IMR-90 (cell line): ENCODE measurements around the gene RAB3A. TPM values are rescaled to one million over a fixed set of nuclear protein-coding genes. Genes with fewer than 3 reads are reported as not detected.
A peak's percentile ranks its signal among the peaks of the same experiment; 100 is the strongest.

ENCODE experiments used
- ATAC-seq: fragments of 200-7000 bp; cut with Tn5 transposase; 2 replicates; pipeline ENCODE4 v1.9.1; 2020; ENCODE audit warnings: low read depth, mild to moderate bottlenecking, moderate library complexity
- BruUV-seq: library from RNA; stranded (reverse); fragments of 400-500 nt; replicated peaks from 2 replicates; lab custom pipeline; 2021; lab: Mats Ljungman, UMichigan
- CTCF ChIA-PET: fragments of 300-600 bp; formaldehyde crosslinking; extraction: SDS; loops from one replicate; lab custom pipeline; 2021; ENCODE audit warnings: antibody characterized with exemption; lab: Yijun Ruan, JAX
- POLR2A ChIA-PET: fragments of 300-600 bp; sonication (Branson Sonifier 250); formaldehyde crosslinking; loops from one replicate; lab custom pipeline; 2022; ENCODE audit warnings: antibody characterized with exemption; ENCODE audit not compliant: unreplicated experiment; lab: Charles Lee
- DNase-seq: peaks from one replicate; pipeline ENCODE4 v3.0.0; 2013
- H2AFZ ChIP-seq: replicated peaks from 2 replicates; pipeline ENCODE3; 2013; ENCODE audit warnings: low read length, mild to moderate bottlenecking; ENCODE audit not compliant: poor library complexity
- H2AK5ac ChIP-seq: 2 replicates; pipeline ENCODE4 v1.6.1; 2013; ENCODE audit warnings: low read depth, low read length, inconsistent platforms
- H2AK9ac ChIP-seq: replicated peaks from 2 replicates; pipeline ENCODE3; 2013; ENCODE audit warnings: mild to moderate bottlenecking, low read depth, low read length, moderate library complexity; ENCODE audit not compliant: poor library complexity
- H2BK120ac ChIP-seq: 2 replicates; pipeline ENCODE4 v1.6.1; 2013; ENCODE audit warnings: low read depth, low read length, inconsistent platforms
- H2BK15ac ChIP-seq: 3 replicates; pipeline ENCODE4 v1.6.1; 2013; ENCODE audit warnings: low read depth, low read length, inconsistent platforms
- H2BK20ac ChIP-seq: 2 replicates; pipeline ENCODE4 v1.6.1; 2013; ENCODE audit warnings: low read depth, mild to moderate bottlenecking, inconsistent platforms, low read length, moderate library complexity
- H2BK5ac ChIP-seq: 2 replicates; pipeline ENCODE4 v1.6.1; 2013; ENCODE audit warnings: mild to moderate bottlenecking, low read depth, low read length, inconsistent platforms; ENCODE audit not compliant: poor library complexity, severe bottlenecking
- H3K14ac ChIP-seq: replicated peaks from 2 replicates; pipeline ENCODE4 v1.6.1; 2013; ENCODE audit warnings: low read depth, low read length, inconsistent platforms
- H3K18ac ChIP-seq: 2 replicates; pipeline ENCODE4 v1.6.1; 2013; ENCODE audit warnings: low read depth, low read length, control low read depth
- H3K23ac ChIP-seq: 2 replicates; pipeline ENCODE4 v1.6.1; 2013; ENCODE audit warnings: low read depth, low read length, inconsistent platforms
- H3K27ac ChIP-seq: 2 replicates; pipeline ENCODE4 v1.5.1; 2013; ENCODE audit warnings: mild to moderate bottlenecking, control low read depth, low read length; ENCODE audit not compliant: insufficient read depth
- H3K27me3 ChIP-seq: 2 replicates; pipeline ENCODE4 v1.6.1; 2013; ENCODE audit warnings: low read length; ENCODE audit not compliant: control insufficient read depth, insufficient read depth
- H3K36me3 ChIP-seq: 2 replicates; pipeline ENCODE4 v1.6.1; 2013; ENCODE audit warnings: low read length, mixed read lengths; ENCODE audit not compliant: control insufficient read depth, insufficient read depth
- H3K4ac ChIP-seq: 2 replicates; pipeline ENCODE4 v1.6.1; 2013; ENCODE audit warnings: low read depth, low read length, inconsistent platforms
- H3K4me1 ChIP-seq: 2 replicates; pipeline ENCODE4 v1.6.1; 2013; ENCODE audit warnings: low read length, mixed read lengths; ENCODE audit not compliant: control insufficient read depth, insufficient read depth
- H3K4me2 ChIP-seq: 2 replicates; pipeline ENCODE4 v1.6.1; 2013; ENCODE audit warnings: low read depth, mild to moderate bottlenecking, control low read depth, low read length, moderate library complexity
- H3K4me3 ChIP-seq: 2 replicates; pipeline ENCODE4 v1.5.1; 2013; ENCODE audit warnings: low read depth, mild to moderate bottlenecking, control low read depth, low read length, moderate library complexity; ENCODE audit not compliant: insufficient read depth
- H3K56ac ChIP-seq: 2 replicates; pipeline ENCODE4 v1.6.1; 2013; ENCODE audit warnings: low read length, inconsistent platforms; ENCODE audit not compliant: insufficient read depth; ENCODE audit errors: extremely low read depth
- H3K79me1 ChIP-seq, 2 experiments: 2 replicates each; pipeline ENCODE4 v1.6.1; 2013; ENCODE audit warnings: low read length in 2 of 2, inconsistent platforms in 1 of 2, low read depth in 1 of 2
- H3K9ac ChIP-seq: 2 replicates; pipeline ENCODE4 v1.6.1; 2013; ENCODE audit warnings: low read depth, low read length, control low read depth
- H3K9me1 ChIP-seq: 2 replicates; pipeline ENCODE4 v1.6.1; 2013; ENCODE audit warnings: low read length, inconsistent platforms; ENCODE audit not compliant: insufficient read depth
- H3K9me3 ChIP-seq: 2 replicates; pipeline ENCODE4 v1.6.1; 2013; ENCODE audit warnings: low read length; ENCODE audit not compliant: control insufficient read depth, insufficient read depth
- H4K20me1 ChIP-seq: 2 replicates; pipeline ENCODE4 v1.6.1; 2013; ENCODE audit warnings: low read length, inconsistent platforms; ENCODE audit not compliant: insufficient read depth
- H4K5ac ChIP-seq: 2 replicates; pipeline ENCODE4 v1.6.1; 2013; ENCODE audit warnings: mild to moderate bottlenecking, low read depth, low read length, control low read depth
- H4K8ac ChIP-seq, 2 experiments: 2 replicates each; pipeline ENCODE4 v1.6.1; 2013; ENCODE audit warnings: low read depth in 2 of 2, low read length in 2 of 2, control low read depth in 1 of 2, inconsistent platforms in 1 of 2
- H4K91ac ChIP-seq: 2 replicates; pipeline ENCODE4 v1.6.1; 2013; ENCODE audit warnings: low read depth, low read length, inconsistent platforms; ENCODE audit not compliant: insufficient read depth
- BHLHE40 ChIP-seq: fragments of 150-350 bp; IDR thresholded peaks from 2 replicates; pipeline ENCODE4 v1.6.1; 2016; ENCODE audit warnings: mild to moderate bottlenecking, low read depth, low read length
- FOS ChIP-seq: fragments of 150-350 bp; IDR thresholded peaks from 2 replicates; pipeline ENCODE4 v1.6.1; 2016; ENCODE audit warnings: low read depth, low read length
- MAZ ChIP-seq: IDR thresholded peaks from 2 replicates; pipeline ENCODE4 v1.6.1; 2012; ENCODE audit warnings: low read depth, mild to moderate bottlenecking, low read length, improper control_type of control experiment, moderate library complexity, borderline replicate concordance
- NFE2L2 ChIP-seq: fragments of 150-350 bp; IDR thresholded peaks from 2 replicates; pipeline ENCODE4 v1.6.1; 2016; ENCODE audit warnings: low read depth, mild to moderate bottlenecking, low read length
- RAD21 ChIP-seq: IDR thresholded peaks from 2 replicates; pipeline ENCODE4 v1.6.1; 2012; ENCODE audit warnings: low read length, improper control_type of control experiment
- RFX5 ChIP-seq: IDR thresholded peaks from 2 replicates; pipeline ENCODE4 v1.8.0; 2012; ENCODE audit warnings: low read depth, mild to moderate bottlenecking, low read length, moderate library complexity
- SMC3 ChIP-seq: fragments of 150-350 bp; IDR thresholded peaks from 2 replicates; pipeline ENCODE4 v1.6.1; 2016; ENCODE audit warnings: low read depth, mild to moderate bottlenecking, antibody characterized with exemption, low read length, moderate library complexity
- WGBS, 2 experiments: methylation state at CpG; one replicate each; pipeline versions ENCODE4 v1.1.5 to v1.1.7; 2013; ENCODE audit warnings: missing lambda C conversion rate in 2 of 2; ENCODE audit not compliant: insufficient read length in 1 of 2; ENCODE audit errors: extremely low coverage in 2 of 2; 5-methylcytosine and 5-hydroxymethylcytosine counted together
- dilution Hi-C: fragments of 300-500 bp; cut with HindIII; formaldehyde crosslinking; loops from one replicate; pipeline ENCODE4 v1.14.3; 2018; ENCODE audit warnings: low sequenced_read_pairs; ENCODE audit not compliant: unreplicated experiment
- in situ Hi-C: fragments of 300-500 bp; cut with MboI; formaldehyde crosslinking; loops from 3 replicates; pipeline ENCODE4 v1.14.3; 2019; ENCODE audit warnings: low sequenced_read_pairs, inconsistent platforms, mixed read lengths
- intact Hi-C: fragments of 100-400 bp; cut with micrococcal nuclease; formaldehyde crosslinking; loops from 2 replicates; pipeline ENCODE4 v1.10.0; 2022
- polyA plus RNA-seq, 3 experiments: library from polyadenylated mRNA; depleted of rRNA; stranded (reverse); fragments of >200 nt; gene quantifications; 2 replicates each; pipeline ENCODE4 v1.2.3, GENCODE V29; 2012; ENCODE audit warnings: low replicate concordance in 1 of 3
- total RNA-seq: library from RNA; depleted of rRNA; stranded (reverse); fragments of >200 nt; gene quantifications from 2 replicates; pipeline ENCODE4 v1.2.3, GENCODE V29; 2012
- TF ChIP-seq, protein P1 (sequence below): conservative IDR thresholded peaks from 2 replicates; pipeline ENCODE4 v1.5.1; 2012; ENCODE audit warnings: mild to moderate bottlenecking, low read depth, low read length, improper control_type of control experiment

RAB3A gene
- total and polyA plus RNA-seq, 2 of the 4 experiments (the other 2 are of a cell fraction), result 3.0 to 13.6 TPM

DNA sequence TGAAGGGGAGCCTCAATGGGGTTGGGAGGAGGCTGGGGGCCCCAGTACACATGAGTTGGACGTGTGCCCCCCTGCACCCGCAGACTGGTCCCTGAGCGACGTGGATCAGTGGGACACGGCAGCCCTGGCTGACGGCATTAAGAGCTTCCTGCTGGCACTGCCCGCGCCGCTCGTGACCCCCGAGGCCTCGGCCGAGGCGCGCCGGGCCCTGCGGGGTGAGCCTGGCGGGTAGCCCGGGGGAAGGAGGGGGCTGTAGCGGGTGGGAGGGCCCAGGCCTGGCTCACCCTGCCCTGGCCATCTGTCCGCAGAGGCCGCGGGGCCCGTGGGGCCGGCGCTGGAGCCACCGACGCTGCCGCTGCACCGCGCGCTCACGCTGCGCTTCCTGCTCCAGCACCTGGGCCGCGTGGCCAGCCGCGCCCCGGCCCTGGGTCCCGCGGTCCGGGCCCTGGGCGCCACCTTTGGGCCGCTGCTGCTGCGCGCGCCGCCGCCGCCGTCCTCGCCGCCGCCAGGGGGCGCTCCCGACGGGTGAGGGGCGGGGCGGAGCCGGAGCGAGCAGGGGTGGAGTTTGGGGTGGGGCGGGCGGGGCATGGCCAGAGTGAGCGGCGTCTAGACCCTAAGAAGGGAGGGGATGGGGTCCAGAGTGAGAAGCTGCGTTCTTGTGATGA, 42.7 kb downstream of the RAB3A start:
- Histone ChIP-seq H4K91ac (no peak overlapping the region), H3K14ac (no peak overlapping the region), H3K9ac (no peak overlapping the region; the same call in 1 of the 2 replicates), H3K4me1 (peaks cover 15% of the 10 kb centered on the region), H4K20me1 (peaks cover 10% of the 10 kb centered on the region), H3K23ac (no peak overlapping the region), H3K79me1 (peaks cover 10 to 31% of the 10 kb centered on the region in 2 experiments), H2BK5ac (no peak overlapping the region), H4K8ac (peak overlapping the region in 1 of 2 experiments; percentile 83; a peak in 1 of 4 replicates), H2BK120ac (no peak overlapping the region), H2BK20ac (no peak overlapping the region), H2AK5ac (peak overlapping the region; percentile 35; the same call in 1 of the 2 replicates), H3K36me3 (peaks cover 38% of the 10 kb centered on the region), H3K27ac (no peak overlapping the region; the same call in 1 of the 2 replicates), H2AFZ (peak overlapping the region; percentile 87), H3K4me2 (peak overlapping the region; percentile 67), H3K4me3 (0 out of 2 replicates have a peak overlapping the region, but pooled peaks have one; percentile 13), H3K18ac (no peak overlapping the region; the same call in 1 of the 2 replicates), H4K5ac (no peak overlapping the region), H3K56ac (0 out of 2 replicates have a peak overlapping the region, but pooled peaks have one; percentile 6), H3K27me3 (no peaks in the 10 kb centered on the region), H2BK15ac (no peak overlapping the region), H3K4ac (no peak overlapping the region), H3K9me1 (peaks cover 10% of the 10 kb centered on the region), H2AK9ac (peak overlapping the region; percentile 68), H3K9me3 (no peaks in the 10 kb centered on the region)
- no TSS peak for BruUV-seq
- intact Hi-C loops, result no loop called here
- ChIA-PET CTCF (interaction anchor here (1.1 kb wide), 1 partner anchor 92 kb away, joined by 3 read pairs; no protein-coding TSS in a partner anchor), POLR2A (no interaction called here)
- dilution Hi-C loops, result no loop called here
- ATAC-seq (peak; percentile 94), DNase-seq (peak; percentile 28)
- in situ Hi-C loops, result no loop called here
- TF ChIP-seq SMC3 (peak; percentile 34; the same call in 1 of the 2 replicates), FOS (no peak), RAD21 (no peak; the same call in 1 of the 2 replicates), MAZ (peak; percentile 96), NFE2L2 (no peak), RFX5 (no peak), BHLHE40 (no peak)
- TF ChIP-seq, protein P1, sequence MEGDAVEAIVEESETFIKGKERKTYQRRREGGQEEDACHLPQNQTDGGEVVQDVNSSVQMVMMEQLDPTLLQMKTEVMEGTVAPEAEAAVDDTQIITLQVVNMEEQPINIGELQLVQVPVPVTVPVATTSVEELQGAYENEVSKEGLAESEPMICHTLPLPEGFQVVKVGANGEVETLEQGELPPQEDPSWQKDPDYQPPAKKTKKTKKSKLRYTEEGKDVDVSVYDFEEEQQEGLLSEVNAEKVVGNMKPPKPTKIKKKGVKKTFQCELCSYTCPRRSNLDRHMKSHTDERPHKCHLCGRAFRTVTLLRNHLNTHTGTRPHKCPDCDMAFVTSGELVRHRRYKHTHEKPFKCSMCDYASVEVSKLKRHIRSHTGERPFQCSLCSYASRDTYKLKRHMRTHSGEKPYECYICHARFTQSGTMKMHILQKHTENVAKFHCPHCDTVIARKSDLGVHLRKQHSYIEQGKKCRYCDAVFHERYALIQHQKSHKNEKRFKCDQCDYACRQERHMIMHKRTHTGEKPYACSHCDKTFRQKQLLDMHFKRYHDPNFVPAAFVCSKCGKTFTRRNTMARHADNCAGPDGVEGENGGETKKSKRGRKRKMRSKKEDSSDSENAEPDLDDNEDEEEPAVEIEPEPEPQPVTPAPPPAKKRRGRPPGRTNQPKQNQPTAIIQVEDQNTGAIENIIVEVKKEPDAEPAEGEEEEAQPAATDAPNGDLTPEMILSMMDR, result peak; percentile 76
- WGBS, 2 experiments, result 2% methylated on average over 22 of the region's 66 CpGs; no CpG with 5 or more reads in 1 of the 2 experiments
